HG03045 (cell line): Measurements from ENCODE around the gene CFAP92.
"Not testable (repeated sequence)": the region's sequence is repeated elsewhere in the genome, so short reads cannot be mapped to it uniquely, and the experiment has no call there.

Source experiments
- ATAC-seq: cut with Tn5 transposase; IDR thresholded peaks from one replicate; pipeline ENCODE4 v1.9.1; 2021; ENCODE audit warnings: mild to moderate bottlenecking, moderate library complexity; ENCODE audit not compliant: unreplicated experiment

Gene CFAP92

GRCh38 chr3:128906031-128906803 is 87.7 kb downstream of the CFAP92 start:
- ATAC-seq: no peak

GRCh38 chr3:128903501-128903900 is 90.4 kb downstream of the CFAP92 start:
- no peak for ATAC-seq

GRCh38 chr3:128902426-128902825 is 91.5 kb downstream of the CFAP92 start:
- no peak for ATAC-seq

GRCh38 chr3:128895843-128896697 is 97.8 kb downstream of the CFAP92 start:
- ATAC-seq: no peak

GRCh38 chr3:128889139-128889894 is 104.6 kb downstream of the CFAP92 start:
- no peak for ATAC-seq

GRCh38 chr3:128884992-128885391 is 108.9 kb downstream of the CFAP92 start:
- ATAC-seq: no peak

GRCh38 chr3:128882719-128883118 is 111.2 kb downstream of the CFAP92 start:
- ATAC-seq: no peak

- ATAC-seq: no peak
Observed at GRCh38 chr3:128881576-128881975, 112.3 kb downstream of the CFAP92 start.

- ATAC-seq: not testable (repeated sequence)
Observed at GRCh38 chr3:128880455-128880854, 113.4 kb downstream of the CFAP92 start.

GRCh38 chr3:128879991-128880390 is 113.9 kb downstream of the CFAP92 start:
- ATAC-seq: no peak

- ATAC-seq: peak; percentile 89
Observed at GRCh38 chr3:128879125-128879969, 114.5 kb downstream of the CFAP92 start, which contains the start of gene ACAD9. Gene ACAD9 (plus strand): TSS chr3:128879620. CDS start chr3:128879692, 72 bp downstream.

GRCh38 chr3:128878556-128879124 is 115.2 kb downstream of the CFAP92 start:
- ATAC-seq: peak; percentile 2

GRCh38 chr3:128878011-128878457 is 115.8 kb downstream of the CFAP92 start:
- ATAC-seq: no peak

GRCh38 chr3:128875556-128876120 is 118.2 kb downstream of the CFAP92 start:
- no peak for ATAC-seq

- no peak for ATAC-seq
Observed at GRCh38 chr3:128874481-128875180, 119.2 kb downstream of the CFAP92 start.

- no peak for ATAC-seq
Observed at GRCh38 chr3:128873244-128874022, 120.4 kb downstream of the CFAP92 start.

GRCh38 chr3:128872744-128873143 is 121.1 kb downstream of the CFAP92 start:
- ATAC-seq: no peak

- ATAC-seq: no peak
Observed at GRCh38 chr3:128872282-128872681, 121.6 kb downstream of the CFAP92 start.
